Osteoblast (primary cell): Measurements from ENCODE around the gene LYRM9. TPM values are rescaled to one million over a fixed set of nuclear protein-coding genes. Genes with fewer than 3 reads are reported as not detected.

ENCODE experiments used
- DNase-seq: peaks from one replicate; pipeline ENCODE4 v3.0.0; 2011; ENCODE audit warnings: low spot score, mixed read lengths; ENCODE audit not compliant: insufficient read length; ENCODE audit errors: missing footprints
- H2AFZ ChIP-seq: 2 replicates; pipeline ENCODE4 v1.6.0; 2011; ENCODE audit warnings: mild to moderate bottlenecking, low read length
- H3K27ac ChIP-seq: 2 replicates; pipeline ENCODE4 v1.5.1; 2011; ENCODE audit warnings: mild to moderate bottlenecking, low read depth, low read length, moderate library complexity
- H3K27me3 ChIP-seq: 2 replicates; pipeline ENCODE4 v1.6.0; 2012; ENCODE audit warnings: mild to moderate bottlenecking, control low read depth, inconsistent platforms, low read length, moderate library complexity; ENCODE audit not compliant: insufficient read depth
- H3K36me3 ChIP-seq: 2 replicates; pipeline ENCODE4 v1.5.1; 2011; ENCODE audit warnings: mild to moderate bottlenecking, low read length, control low read depth, moderate library complexity; ENCODE audit not compliant: insufficient read depth
- H3K4me1 ChIP-seq: 2 replicates; pipeline ENCODE4 v1.5.1; 2011; ENCODE audit warnings: mild to moderate bottlenecking, low read length, control low read depth, moderate library complexity; ENCODE audit not compliant: insufficient read depth
- H3K4me2 ChIP-seq: 2 replicates; pipeline ENCODE4 v1.6.0; 2011; ENCODE audit warnings: mild to moderate bottlenecking, low read length; ENCODE audit not compliant: insufficient read depth
- H3K4me3 ChIP-seq: fragments of 200-600 bp; sonication (generic); 3 replicates; pipeline ENCODE4 v1.5.1; 2012; ENCODE audit warnings: mild to moderate bottlenecking, low read length, inconsistent platforms; ENCODE audit not compliant: insufficient read depth
- H3K79me2 ChIP-seq: 2 replicates; pipeline ENCODE4 v1.6.0; 2012; ENCODE audit warnings: mild to moderate bottlenecking, low read length, control low read depth, inconsistent platforms; ENCODE audit not compliant: insufficient read depth
- H3K9me3 ChIP-seq: 2 replicates; pipeline ENCODE4 v1.5.1; 2011; ENCODE audit warnings: low read depth, low read length, control low read depth
- H4K20me1 ChIP-seq: 2 replicates; pipeline ENCODE4 v1.6.0; 2012; ENCODE audit warnings: mild to moderate bottlenecking, low read length, control low read depth; ENCODE audit not compliant: insufficient read depth
- total RNA-seq: library from RNA; depleted of rRNA; stranded (reverse); fragments of >200 nt; gene quantifications from 2 replicates; pipeline ENCODE4 v1.2.3, GENCODE V29; 2012
- TF ChIP-seq, protein P1 (sequence below): IDR thresholded peaks from 2 replicates; pipeline ENCODE4 v1.5.1; 2011; ENCODE audit warnings: mild to moderate bottlenecking, low read depth, low read length, moderate library complexity; ENCODE audit errors: extremely low read depth

The LYRM9 gene
- total RNA-seq, 1 donor: 18.1 TPM

DNA sequence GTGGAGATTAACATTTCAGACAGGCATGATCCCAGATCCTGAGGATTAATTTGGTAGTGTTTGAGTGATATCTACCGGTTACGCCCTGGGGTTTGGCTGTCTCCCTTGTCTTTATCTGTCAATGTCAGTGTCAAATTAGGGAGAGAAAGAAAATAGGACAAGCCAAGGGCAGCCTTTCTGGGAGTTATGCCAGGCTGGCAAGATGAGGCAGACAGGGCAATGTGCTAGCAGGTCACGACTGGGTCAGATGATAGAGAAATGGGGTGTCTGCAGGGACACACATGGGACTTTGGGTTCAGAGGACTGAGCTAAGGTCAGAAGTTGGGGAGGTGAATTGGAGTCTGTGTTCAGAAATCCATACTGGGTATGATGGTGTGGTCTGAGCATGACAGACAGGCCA lies 27.4 kb upstream of the LYRM9 start:
- Histone ChIP-seq H4K20me1 (no peaks in the 10 kb centered on the region), H3K4me2 (no peak overlapping the region), H3K36me3 (no peaks in the 10 kb centered on the region), H3K27ac (no peak overlapping the region), H3K4me3 (no peak overlapping the region), H3K9me3 (no peaks in the 10 kb centered on the region), H2AFZ (no peak overlapping the region), H3K27me3 (no peaks in the 10 kb centered on the region), H3K79me2 (no peaks in the 10 kb centered on the region), H3K4me1 (no peaks in the 10 kb centered on the region)
- TF ChIP-seq, protein P1, sequence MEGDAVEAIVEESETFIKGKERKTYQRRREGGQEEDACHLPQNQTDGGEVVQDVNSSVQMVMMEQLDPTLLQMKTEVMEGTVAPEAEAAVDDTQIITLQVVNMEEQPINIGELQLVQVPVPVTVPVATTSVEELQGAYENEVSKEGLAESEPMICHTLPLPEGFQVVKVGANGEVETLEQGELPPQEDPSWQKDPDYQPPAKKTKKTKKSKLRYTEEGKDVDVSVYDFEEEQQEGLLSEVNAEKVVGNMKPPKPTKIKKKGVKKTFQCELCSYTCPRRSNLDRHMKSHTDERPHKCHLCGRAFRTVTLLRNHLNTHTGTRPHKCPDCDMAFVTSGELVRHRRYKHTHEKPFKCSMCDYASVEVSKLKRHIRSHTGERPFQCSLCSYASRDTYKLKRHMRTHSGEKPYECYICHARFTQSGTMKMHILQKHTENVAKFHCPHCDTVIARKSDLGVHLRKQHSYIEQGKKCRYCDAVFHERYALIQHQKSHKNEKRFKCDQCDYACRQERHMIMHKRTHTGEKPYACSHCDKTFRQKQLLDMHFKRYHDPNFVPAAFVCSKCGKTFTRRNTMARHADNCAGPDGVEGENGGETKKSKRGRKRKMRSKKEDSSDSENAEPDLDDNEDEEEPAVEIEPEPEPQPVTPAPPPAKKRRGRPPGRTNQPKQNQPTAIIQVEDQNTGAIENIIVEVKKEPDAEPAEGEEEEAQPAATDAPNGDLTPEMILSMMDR: no peak
- DNase-seq: no peak

DNA sequence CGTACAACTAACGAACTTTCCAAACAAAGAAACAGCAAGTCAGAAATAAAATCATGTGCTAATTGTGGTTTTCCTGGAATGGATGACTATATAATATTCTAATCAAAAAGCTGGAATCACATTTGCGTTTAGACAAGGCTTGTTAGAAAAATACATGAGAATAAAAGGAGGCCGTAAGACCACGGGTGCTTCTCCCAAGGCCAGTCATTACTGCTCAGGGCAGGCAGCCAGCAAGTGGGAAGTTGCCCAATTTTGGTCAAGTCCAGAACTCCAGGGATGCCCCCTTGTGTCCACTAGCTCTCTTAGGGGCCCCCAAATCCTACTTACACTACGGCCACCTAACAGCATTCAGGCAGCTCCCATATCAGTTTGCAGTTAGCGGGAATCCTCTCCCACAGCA lies 25.9 kb upstream of the LYRM9 start:
- no peaks in the 10 kb centered on the region for H4K20me1 ChIP-seq
- no peak overlapping the region for H3K4me2 ChIP-seq
- no peak overlapping the region for H3K4me3 ChIP-seq
- no peaks in the 10 kb centered on the region for H3K9me3 ChIP-seq
- H3K36me3 ChIP-seq: no peaks in the 10 kb centered on the region
- no peaks in the 10 kb centered on the region for H3K79me2 ChIP-seq
- H3K27ac ChIP-seq: no peak overlapping the region
- no peak overlapping the region for H2AFZ ChIP-seq
- no peaks in the 10 kb centered on the region for H3K27me3 ChIP-seq
- DNase-seq: no peak
- TF ChIP-seq, protein P1: no peak
- no peaks in the 10 kb centered on the region for H3K4me1 ChIP-seq

DNA sequence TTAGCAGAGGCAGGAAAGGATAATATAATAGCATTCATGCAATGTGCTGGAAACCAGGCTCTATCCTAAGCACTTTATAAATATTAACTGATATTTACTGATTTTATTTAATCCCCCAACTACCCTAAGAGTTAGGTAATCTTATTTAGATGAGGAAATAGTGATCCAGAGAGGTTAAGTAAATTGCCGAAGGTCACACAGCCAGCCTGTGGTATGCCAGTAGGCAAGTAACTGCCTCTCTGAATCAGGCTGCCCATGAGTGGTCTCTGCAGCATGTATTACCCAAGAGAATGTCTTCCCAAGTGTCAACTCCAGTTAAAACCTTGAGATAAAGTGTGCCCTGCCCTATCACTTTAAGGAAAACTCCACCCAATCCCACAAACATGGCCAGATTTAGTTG lies 25.3 kb upstream of the LYRM9 start:
- Histone ChIP-seq H3K4me2 (no peak overlapping the region), H3K36me3 (no peaks in the 10 kb centered on the region), H3K9me3 (no peaks in the 10 kb centered on the region), H2AFZ (no peak overlapping the region), H4K20me1 (no peaks in the 10 kb centered on the region), H3K27ac (no peak overlapping the region), H3K4me3 (no peak overlapping the region), H3K27me3 (peaks cover 2% of the 10 kb centered on the region), H3K79me2 (no peaks in the 10 kb centered on the region), H3K4me1 (no peaks in the 10 kb centered on the region)
- TF ChIP-seq, protein P1: no peak
- no peak for DNase-seq

DNA sequence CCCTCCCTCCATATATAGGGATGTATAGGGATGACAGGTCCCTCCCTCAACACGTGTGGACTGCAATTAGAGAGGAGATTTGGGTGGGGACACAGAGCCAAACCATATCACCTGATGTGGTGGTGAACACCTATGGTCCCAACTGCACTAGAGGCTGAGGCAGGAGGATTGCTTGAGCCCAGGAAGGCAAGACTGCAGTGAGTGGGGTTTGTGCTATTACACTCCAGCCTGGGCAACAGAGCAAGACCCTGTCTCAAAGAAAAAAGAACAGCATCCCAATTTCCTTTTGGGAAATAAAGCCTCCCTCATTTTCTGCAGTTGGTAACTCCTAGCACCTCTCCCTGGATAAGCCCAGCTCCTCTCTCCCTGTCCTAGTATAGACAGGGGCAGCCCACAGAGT lies 23.8 kb upstream of the LYRM9 start:
- no peak for DNase-seq
- no peaks in the 10 kb centered on the region for H3K36me3 ChIP-seq
- no peaks in the 10 kb centered on the region for H4K20me1 ChIP-seq
- no peaks in the 10 kb centered on the region for H3K9me3 ChIP-seq
- TF ChIP-seq, protein P1: no peak
- H3K4me1 ChIP-seq: no peaks in the 10 kb centered on the region
- H3K4me2 ChIP-seq: no peak overlapping the region
- H2AFZ ChIP-seq: no peak overlapping the region
- H3K27me3 ChIP-seq: peaks cover 4% of the 10 kb centered on the region
- H3K79me2 ChIP-seq: no peaks in the 10 kb centered on the region
- H3K4me3 ChIP-seq: no peak overlapping the region
- H3K27ac ChIP-seq: no peak overlapping the region
